GM20000 (cell line): ENCODE results near the gene BANK1.

Source experiments
- DNase-seq: peaks from one replicate; pipeline ENCODE4 v3.0.0; 2012; ENCODE audit warnings: low spot score
- CTCF ChIP-seq: IDR thresholded peaks from 2 replicates; pipeline ENCODE4 v1.5.1; 2012; ENCODE audit warnings: mild to moderate bottlenecking, control low read depth; ENCODE audit errors: extremely low read depth, missing control alignments

Gene BANK1

GRCh38 chr4:101954351-101954750 is 163.8 kb downstream of the BANK1 start:
- no peak for DNase-seq
- no peak for TF ChIP-seq CTCF

DNA sequence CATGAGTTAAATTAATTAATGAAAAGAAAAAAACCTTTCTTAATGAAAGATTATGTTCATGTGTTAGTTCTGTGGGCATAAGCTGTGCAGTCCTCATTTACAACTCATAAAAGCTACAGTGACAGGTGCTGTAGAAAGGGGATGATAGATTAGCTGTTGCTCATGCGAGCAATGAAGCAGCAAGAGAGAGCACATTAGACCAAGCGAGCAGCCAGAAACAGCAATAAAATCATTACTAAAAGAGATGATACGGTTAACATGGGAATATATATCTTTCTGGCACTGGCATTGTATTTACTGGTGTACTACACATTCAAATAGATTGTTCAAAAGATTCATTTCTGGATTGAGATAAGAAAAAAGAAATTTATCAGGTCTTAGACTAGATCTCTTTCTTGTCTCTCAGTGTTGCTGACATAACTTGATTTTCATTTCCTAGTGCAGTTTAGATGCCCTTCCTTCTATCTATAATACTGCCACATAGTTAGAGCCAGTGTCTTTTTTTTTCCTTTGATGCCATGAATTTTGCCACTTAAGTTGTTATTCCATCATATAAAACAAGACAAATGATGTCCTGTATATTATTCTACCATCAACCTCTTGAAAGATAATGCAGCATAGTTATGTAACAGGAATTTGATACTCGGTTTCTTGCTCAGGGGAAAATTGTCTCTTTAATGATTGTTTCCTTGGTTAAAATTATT is 164.6 kb downstream of the BANK1 start:
- no peak for TF ChIP-seq CTCF
- no peak for DNase-seq

- DNase-seq, result no peak
- no peak for TF ChIP-seq CTCF
Measured at GRCh38 chr4:101956068-101956825, 165.7 kb downstream of the BANK1 start.

GRCh38 chr4:101958547-101958946 is 168.0 kb downstream of the BANK1 start:
- no peak for TF ChIP-seq CTCF
- no peak for DNase-seq

- TF ChIP-seq CTCF, result no peak
- DNase-seq, result no peak
Measured at GRCh38 chr4:101960431-101960830, 169.9 kb downstream of the BANK1 start.

- DNase-seq, result no peak
- no peak for TF ChIP-seq CTCF
Measured at GRCh38 chr4:101961144-101961543, 170.6 kb downstream of the BANK1 start.

- no peak for DNase-seq
- TF ChIP-seq CTCF, result no peak
Measured at GRCh38 chr4:101967697-101968346, 177.3 kb downstream of the BANK1 start.
